HG03064 (cell line): ENCODE data around the gene ZNF594.
"Not testable (repeated sequence)": the region's sequence is repeated elsewhere in the genome, so short reads cannot be mapped to it uniquely, and the experiment has no call there.

Source experiments
- ATAC-seq: cut with Tn5 transposase; IDR thresholded peaks from one replicate; pipeline ENCODE4 v1.9.1; 2021; ENCODE audit warnings: low read depth; ENCODE audit not compliant: unreplicated experiment

Gene ZNF594

DNA sequence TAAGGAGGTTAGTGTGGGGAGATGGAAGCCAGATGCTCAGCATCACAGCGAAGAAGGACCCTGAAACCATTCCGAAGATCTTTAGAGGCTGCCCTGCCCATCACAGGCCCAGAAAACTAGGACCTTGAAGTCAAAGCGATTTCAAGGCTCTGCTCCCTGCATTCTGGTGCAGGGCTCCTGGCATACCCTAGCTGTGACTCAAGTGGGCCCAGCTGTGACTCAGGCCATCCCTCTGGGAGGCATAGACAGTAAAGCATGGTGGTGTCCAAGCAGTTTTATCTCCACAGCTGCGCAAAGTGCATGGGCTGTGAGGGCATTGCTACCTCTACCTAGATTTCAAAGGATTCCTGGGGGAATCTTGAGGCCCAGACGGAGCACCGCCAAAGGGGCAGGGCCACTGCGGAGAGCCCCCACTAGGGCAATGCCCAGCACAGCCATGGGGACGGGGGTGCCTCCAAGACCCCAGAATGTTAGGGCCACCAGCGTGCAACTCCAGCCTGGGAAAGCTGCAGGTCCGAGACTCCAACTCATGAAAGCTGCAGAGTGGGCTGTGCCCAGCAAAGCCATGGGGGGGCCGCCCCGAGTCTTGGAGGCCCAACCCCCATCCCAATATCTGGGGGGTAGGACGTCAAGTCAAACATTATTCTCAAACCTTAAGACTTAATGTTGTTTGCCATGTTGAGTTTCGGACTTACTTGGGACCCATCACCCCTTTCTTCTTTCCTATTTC lies 11.7 kb upstream of the ZNF594 start:
- ATAC-seq, result no peak

DNA sequence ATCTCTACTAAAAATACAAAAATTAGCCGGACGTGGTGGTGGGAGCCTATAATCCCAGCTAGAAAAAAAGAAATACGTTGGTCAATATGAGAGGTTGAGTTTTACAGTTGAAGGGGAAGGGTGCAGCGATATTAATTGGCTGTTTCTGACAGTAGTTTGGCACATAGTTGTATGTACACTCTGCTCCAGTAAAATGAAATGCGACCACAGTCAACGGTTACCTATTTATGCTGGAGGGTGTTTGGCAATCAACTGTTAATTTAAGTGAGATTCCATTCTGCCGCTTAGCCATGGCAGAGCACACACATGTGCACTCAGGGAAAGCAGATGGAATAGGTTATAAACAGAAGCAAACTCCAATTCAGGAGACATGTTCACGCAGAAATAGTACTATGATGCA lies 9.3 kb upstream of the ZNF594 start:
- no peak for ATAC-seq

DNA sequence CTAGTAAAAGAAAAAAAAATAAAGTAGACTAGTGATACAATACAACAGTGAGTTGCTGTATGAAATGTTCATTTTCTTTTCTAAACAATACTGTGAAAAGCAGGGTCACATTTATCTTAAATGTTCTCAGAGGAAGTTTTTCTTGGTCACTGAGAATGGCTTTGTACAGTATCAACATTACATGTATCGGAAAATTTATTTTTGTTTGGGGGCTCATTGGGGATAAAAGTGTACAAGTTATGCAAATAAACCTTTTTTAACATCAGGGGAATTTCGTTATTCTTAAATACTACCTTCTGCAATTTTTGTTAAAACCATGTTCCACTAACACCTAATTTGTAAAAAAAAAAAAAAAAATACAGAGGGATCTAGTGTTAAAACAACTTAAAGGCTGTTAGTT lies 8.7 kb upstream of the ZNF594 start:
- no peak for ATAC-seq

DNA sequence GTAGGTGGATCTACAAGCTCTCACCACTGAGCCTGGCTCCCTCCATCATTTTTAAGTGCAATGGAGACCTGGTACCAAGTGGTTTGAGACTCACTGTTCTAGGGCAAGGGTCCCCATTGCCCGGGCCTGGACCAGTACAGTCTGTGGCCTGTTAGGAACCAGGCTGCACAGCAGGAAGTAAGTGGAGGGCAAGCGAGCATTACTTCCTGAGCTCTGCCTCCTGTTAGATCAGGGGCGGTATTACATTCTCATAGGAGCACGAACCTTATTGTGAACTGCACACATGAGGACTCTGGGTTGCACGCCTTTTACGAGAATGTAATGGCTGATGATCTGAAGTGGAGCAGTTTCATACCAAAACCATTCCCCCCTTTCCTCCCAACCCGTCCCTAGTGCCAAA lies 6.8 kb upstream of the ZNF594 start:
- ATAC-seq, result no peak

DNA sequence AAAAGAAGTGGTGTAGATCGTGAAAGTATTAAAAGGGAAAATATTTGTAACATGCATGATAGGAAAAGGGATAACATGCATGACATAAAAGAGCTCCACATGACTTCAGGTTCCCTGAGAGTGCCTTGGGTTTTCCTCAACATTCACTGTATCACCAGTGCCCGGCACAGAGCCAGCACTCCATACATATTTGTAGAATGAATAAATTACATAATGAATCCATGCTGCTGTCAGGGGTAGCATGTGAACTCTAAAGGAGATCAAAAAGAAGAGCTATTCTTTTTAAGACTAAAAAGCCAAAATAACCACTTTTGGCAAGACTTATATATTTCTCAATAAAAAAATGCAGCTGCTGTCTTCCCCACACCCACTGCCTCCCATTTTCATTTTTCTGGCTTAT lies 2.7 kb upstream of the ZNF594 start:
- ATAC-seq, result no peak

DNA sequence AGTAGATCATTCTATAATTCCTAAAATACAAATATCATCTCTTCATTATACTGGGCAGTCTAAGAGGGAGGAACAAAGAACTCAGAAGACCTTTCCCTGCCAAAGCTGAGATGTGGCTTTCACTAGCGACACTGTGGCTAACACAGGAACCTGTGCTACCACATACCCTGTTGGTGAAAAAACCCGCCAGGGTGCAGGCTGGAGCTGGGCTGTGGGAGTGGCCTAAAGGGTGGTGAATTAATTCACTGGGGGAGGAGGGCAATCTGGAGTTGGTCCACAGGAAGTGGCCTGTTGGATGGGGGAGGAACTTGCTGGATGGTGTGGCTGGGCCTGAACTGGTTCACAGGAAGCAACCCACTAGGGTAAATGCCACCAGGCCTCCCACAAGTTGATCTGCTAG lies 7.4 kb downstream of the ZNF594 start:
- no peak for ATAC-seq

DNA sequence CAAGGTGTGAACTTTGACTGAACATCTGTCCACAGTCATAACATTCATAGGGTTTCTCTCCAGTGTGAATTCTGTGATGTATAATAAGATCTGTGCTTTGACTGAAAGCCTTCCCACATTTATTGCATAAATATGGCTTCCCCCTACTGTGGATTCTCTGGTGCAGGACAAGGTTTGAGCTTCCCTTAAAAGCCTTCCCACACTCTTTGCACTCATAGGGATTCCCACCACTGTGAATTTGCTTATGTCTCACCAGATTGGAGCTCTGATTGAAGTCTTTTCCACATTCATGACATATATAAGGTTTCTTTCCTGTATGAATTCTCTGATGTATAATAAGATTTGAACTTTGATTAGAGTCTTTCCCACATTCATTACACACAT lies 8.3 kb downstream of the ZNF594 start:
- no peak for ATAC-seq

DNA sequence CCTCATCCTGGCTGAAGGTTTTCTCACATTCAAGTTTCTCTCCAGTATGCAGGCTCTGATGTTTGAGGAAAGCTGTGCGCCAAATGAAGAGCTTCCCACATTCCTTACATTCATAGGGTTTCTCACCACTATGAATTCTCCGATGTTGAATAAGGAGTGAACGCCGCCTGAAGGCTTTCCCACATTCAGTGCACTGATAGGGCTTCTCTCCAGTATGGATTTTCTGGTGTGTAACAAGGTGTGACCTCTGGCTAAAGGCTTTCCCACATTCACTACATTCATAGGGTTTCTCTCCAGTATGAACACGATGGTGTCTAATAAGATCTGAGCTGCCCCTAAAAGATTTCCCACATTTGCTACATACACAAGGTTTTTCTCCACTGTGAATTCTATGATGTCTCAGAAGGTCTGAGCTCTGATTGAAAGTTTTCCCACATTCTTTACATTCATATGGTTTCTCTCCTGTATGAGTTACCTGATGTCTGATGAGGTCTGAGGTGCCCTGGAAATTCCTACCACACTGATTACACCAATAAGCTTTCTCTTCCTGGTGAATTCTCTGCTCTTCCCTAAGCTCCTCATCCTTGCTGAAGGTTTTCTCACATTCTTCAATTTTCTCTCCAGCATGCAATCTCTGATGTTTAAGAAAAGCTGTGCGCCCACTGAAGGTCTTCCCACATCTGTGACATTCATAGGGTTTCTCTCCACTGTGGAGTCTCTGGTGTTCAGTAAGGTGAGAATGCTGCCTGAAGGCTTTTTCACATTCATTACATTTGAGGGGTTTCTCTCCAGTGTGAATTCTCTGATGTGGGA lies 8.9 kb downstream of the ZNF594 start:
- ATAC-seq, result no peak

DNA sequence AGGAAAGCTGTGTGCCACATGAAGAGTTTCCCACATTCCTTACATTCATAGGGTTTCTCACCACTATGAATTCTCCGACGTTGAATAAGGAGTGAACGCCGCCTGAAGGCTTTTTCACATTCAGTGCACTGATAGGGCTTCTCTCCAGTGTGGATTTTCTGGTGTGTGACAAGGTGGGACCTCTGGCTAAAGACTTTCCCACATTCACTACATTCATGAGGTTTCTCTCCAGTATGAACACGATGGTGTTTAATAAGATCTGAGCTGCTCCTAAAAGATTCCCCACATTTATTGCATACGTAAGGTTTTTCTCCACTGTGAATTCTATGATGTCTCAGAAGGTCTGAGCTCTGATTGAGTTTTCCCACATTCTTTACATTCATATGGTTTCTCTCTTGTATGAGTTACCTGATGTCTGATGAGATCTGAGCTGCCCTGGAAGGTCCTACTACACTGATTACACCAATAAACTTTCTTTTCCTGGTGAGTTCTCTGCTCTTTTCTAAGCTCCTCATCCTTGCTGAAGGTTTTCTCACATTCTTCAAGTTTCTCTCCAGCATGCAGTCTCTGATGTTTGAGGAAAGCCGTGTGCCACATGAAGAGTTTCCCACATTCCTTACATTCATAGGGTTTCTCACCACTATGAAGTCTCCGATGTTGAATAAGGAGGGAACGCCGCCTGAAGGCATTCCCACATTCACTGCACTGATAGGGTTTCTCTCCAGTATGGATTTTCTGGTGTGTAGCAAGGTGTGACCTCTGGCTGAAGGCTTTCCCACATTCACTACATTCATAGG lies 10.0 kb downstream of the ZNF594 start:
- no peak for ATAC-seq

DNA sequence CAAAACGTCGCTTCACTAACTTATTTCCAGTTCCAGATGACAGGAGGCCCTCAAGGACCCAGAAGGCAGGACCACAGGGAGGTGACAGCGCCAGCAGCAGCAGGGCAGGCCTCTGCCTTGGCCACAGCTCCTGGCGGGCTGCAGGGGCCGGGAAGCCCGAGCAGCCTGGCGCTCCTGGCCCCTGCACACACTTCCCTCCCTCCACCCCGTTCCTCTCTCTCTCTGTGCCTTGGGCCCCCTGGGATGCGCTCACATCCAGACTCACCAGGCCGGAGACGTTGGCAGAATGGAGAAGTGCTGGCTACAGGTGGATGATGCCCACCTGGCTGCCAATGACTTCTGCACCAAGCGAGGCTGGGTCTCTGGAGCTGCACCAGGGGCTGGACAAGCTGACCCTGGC lies 12.7 kb downstream of the ZNF594 start:
- ATAC-seq, result no peak

DNA sequence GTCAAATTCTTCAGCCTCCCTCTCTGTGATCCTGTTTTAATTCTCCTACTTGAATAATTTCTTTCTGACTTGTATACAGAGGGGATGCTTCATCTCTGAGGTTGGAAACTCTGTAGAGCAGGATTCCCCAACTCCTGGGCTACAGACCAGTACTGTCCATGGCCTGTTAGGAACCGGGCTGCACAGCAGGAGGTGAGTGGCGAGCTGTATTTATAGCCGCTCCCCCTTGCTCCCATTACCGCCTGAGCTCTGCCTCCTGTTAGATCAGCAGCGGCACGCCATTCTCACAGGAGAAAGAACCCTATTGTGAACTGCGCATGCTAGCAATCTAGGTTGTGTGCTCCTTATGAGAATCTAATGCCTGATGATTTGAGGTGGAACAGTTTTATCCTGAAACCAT lies 16.6 kb downstream of the ZNF594 start:
- ATAC-seq, result not testable (repeated sequence)

DNA sequence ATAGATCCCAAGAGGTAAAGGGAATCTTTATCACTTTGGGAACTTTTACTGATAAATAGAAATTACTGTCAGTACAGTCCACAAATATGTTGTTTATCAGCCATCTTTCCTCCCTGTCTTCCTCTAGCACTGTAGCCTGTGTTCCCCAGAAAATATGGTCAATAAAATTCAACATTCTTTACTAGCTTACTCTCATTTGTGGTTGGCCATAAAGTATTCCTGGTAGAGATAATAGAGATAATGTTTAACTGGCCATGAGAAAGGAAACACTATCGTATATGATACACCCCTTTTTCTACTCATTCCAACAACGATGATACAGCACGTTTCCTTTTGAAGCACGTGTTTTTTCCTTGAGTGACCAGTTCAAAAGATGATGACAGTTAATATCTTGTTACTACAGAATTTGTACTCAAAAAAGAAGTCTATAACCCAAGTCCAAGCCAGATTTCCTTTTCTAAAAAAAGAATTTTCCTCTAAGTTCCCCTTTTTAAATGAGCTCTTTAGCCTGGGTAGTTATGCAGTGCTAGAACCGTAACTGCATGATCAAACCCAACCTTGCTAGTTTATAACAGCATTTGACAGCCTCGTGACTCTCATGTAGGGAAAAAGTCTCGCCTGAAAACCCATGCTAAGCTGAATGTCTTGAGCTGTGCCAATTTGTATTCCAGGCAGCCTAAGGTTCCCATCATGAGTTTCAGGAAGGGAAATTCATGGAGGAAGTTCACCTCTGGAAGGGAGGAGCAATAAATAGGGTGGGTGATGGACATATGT lies 25.7 kb downstream of the ZNF594 start:
- ATAC-seq, result not testable (repeated sequence)

DNA sequence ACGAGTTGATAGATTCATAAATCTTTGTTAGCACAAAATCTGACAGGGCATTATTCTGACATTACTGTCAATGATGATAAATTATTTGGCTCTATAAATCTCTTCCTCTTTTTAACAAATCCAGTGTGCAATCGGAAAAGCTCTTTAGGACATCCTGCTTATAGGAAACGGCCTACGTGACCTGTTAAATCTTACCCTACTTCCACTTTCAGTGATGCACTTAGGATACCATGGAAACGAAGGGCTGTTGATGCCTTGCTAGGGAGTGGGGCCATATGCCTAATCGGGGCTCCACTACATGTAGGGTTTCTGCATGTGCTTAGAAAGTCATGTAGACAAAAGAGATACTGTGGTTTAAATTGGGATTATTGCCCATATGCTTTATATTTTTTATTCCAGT lies 27.2 kb downstream of the ZNF594 start:
- ATAC-seq, result no peak

DNA sequence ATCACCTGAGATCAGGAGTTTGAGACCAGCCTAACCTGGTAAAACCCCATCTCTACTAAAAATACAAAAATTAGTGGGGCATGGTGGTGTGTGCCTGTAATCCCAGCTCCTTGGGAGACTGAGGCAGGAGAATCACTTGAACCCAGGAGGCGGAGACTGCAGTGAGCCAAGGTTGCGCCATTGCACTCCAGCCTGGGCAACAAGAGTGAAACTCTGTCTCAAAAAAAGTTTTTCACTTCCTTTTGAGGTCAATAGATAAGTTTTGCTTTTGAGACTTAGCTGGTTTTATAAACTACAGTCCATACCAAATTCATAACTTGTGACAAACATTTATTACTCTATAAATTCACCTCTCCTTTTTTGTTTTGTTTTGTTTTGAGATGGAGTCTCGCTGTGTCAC lies 29.9 kb downstream of the ZNF594 start:
- ATAC-seq, result not testable (repeated sequence)

DNA sequence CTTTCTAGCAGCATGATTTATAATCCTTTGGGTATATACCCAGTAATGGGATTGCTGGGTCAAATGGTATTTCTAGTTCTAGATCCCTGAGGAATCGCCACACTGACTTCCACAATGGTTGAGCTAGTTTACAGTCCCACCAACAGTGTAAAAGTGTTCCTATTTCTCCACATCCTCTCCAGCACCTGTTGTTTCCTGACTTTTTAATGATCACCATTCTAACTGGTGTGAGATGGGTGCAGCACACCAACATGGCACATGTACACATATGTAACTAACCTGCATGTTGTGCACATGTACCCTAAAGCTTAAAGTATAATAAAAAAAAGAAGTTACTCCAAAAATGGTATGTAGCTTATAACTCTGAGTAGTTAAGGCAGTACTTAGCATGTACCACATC lies 31.0 kb downstream of the ZNF594 start:
- ATAC-seq, result not testable (repeated sequence)

DNA sequence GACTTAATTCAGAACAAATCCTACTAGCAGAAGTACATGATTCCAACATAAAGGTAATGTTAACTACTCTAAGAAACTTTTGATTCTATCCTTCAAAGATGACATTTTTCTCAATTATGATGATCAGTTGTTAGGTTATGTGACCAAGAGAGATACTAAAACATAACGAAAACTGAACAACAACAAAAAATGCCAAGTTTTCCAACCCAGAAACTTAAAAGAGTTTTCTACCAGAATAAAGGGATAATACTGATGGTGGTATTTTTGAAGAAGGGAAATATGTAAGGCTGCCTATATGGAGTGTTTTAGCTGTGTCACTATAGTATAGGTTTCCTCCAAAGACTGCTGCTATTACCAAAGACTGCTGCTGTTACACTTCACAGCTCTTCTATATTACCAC lies 45.5 kb downstream of the ZNF594 start:
- not testable (repeated sequence) for ATAC-seq

DNA sequence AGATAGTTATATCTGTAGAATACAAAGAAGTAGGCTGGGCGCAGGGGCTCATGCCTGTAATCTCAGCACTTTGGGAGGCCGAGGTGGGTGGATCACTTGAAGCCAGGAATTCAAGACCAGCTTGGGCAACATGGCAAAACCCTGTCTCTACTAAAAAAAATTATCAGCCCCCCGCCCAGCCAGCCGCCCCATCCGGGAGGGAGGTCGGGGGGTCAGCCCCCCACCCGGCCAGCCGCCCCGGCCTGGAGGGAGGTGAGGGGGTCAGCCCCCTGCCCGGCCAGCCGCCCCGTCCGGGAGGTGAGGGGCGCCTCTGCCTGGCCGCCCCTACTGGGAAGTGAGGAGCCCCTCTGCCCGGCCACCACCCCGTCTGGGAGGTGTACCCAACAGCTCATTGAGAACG lies 48.8 kb downstream of the ZNF594 start:
- ATAC-seq, result not testable (repeated sequence)

DNA sequence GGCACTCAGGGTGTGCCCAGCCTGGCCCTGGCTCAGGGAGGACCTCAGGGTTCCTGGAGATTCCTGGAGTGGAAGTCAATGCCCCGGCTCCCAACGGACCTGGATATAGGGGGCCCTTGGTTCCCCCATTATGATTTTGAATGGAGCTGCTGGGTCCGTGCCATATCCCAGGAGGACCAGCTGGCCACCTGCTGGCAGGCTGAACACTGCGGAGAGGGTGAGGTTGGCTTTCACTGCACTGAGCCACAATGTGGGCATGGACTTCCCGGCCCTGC lies 52.3 kb downstream of the ZNF594 start:
- ATAC-seq, result no peak

DNA sequence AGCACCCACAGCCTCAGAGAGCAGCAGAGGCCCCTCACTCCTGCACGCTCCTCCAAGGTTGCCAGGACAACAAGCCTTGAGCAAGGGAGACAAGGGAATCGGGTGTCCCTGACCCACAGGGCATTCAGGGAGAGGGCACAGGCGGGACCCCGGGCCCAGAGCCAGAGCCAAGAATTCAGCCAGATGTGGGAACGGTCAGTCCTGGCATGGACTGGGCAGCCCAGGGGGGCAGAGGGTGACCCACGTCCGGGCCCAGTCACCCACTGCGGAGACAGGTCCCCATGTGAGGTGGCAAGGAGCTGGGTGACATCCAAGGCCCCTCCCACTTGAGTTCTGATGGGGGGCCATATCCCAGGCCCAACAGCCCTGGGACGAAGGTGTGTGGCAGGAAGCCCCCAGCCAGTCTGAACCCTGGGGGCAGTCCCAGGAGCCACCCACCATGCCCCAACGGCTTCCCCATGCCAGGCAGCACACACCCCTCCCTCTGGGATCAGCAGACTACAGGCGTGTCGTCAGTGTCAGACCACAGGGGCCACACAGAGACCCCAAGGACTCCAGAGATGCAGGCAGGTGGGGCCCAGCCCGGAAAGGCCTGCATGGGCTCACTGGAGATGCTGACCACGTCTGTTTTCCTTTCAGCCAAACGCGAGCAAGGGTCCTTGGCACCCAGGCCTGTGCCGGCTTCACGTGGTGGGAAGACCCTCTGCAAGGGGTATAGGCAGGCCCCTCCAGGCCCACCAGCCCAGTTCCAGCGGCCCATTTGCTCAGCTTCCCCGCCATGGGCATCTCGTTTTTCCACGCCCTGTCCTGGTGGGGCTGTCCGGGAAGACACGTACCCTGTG lies 52.8 kb downstream of the ZNF594 start:
- ATAC-seq, result no peak

DNA sequence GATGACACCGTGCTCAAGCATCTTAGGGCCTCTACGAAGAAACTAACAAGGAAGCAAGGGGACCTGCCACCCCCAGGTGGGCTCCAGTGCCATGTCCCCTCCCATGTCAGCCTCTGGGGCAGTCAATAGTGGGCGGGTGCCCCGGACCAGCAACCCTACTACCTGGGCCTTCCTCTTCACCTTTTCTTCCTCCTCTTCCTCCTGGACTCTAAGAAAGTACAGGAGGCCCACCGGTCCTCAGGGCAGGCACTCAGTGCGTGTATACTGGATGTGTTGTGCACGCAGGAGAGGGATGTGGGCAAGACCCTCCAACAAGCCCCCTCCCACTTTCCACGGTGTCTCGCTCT lies 53.5 kb downstream of the ZNF594 start:
- not testable (repeated sequence) for ATAC-seq
